ENCODE data around the gene SZT2. TPM values are rescaled to one million over a fixed set of nuclear protein-coding genes. Genes with fewer than 3 reads are reported as not detected.

SZT2 gene
- total and polyA plus RNA-seq, 2 of the 4 experiments (the other 2 are of a cell fraction), result 9.5 to 14.3 TPM

- Histone ChIP-seq H2BK5ac (ENCODE audit: low read depth, low read length, poor library complexity, severe bottlenecking) (no peak overlapping the region), H3K4me1 (ENCODE audit: control insufficient read depth, insufficient read depth, low read length) (peaks cover 18% of the 10 kb centered on the region), H3K27me3 (ENCODE audit: control insufficient read depth, insufficient read depth, low read length) (0 out of 2 replicates have a peak, but pooled peaks cover 7% of the 10 kb centered on the region), H2AK5ac (ENCODE audit: low read depth, low read length) (no peak overlapping the region; the same call in 1 of the 2 replicates), H4K8ac (ENCODE audit: low read depth in 2 of 2, low read length in 2 of 2) (no peak overlapping the region), H4K20me1 (ENCODE audit: insufficient read depth, low read length) (peaks cover 3% of the 10 kb centered on the region; the same call in 1 of the 2 replicates), H3K9ac (ENCODE audit: low read depth, low read length) (no peak overlapping the region), H2AK9ac (replicated peaks; ENCODE audit: low read depth, low read length, poor library complexity) (no peak overlapping the region), H4K91ac (ENCODE audit: insufficient read depth, low read depth, low read length) (no peak overlapping the region), H3K56ac (ENCODE audit: extremely low read depth, insufficient read depth, low read length) (no peak overlapping the region), H4K5ac (ENCODE audit: low read depth, low read length) (no peak overlapping the region), H3K23ac (ENCODE audit: low read depth, low read length) (no peak overlapping the region), H3K4me3 (ENCODE audit: insufficient read depth, low read depth, low read length) (no peak overlapping the region), H2BK15ac (ENCODE audit: low read depth, low read length) (no peak overlapping the region), H2BK120ac (ENCODE audit: low read depth, low read length) (no peak overlapping the region), H2BK20ac (ENCODE audit: low read depth, low read length) (no peak overlapping the region), H3K9me3 (ENCODE audit: control insufficient read depth, insufficient read depth, low read length) (no peaks in the 10 kb centered on the region), H3K14ac (replicated peaks; ENCODE audit: low read depth, low read length) (no peak overlapping the region), H3K36me3 (ENCODE audit: control insufficient read depth, insufficient read depth, low read length) (no peaks in the 10 kb centered on the region), H3K9me1 (ENCODE audit: insufficient read depth, low read length) (peaks cover 19% of the 10 kb centered on the region), H3K27ac (ENCODE audit: insufficient read depth, low read length) (no peak overlapping the region), H3K4ac (ENCODE audit: low read depth, low read length) (no peak overlapping the region), H2AFZ (replicated peaks; ENCODE audit: low read length, poor library complexity) (no peak overlapping the region), H3K4me2 (ENCODE audit: low read depth, low read length) (no peak overlapping the region), H3K18ac (ENCODE audit: low read depth, low read length) (no peak overlapping the region), H3K79me1 (ENCODE audit: low read depth in 1 of 2, low read length in 2 of 2) (no peaks in the 10 kb centered on the region)
- dilution Hi-C loops (cut with HindIII; ENCODE audit: low sequenced_read_pairs, unreplicated experiment) (no loop called here), in situ Hi-C loops (cut with MboI; ENCODE audit: low sequenced_read_pairs) (no loop called here), intact Hi-C loops (cut with micrococcal nuclease) (no loop called here)
- ATAC-seq (ENCODE audit: low read depth) (no peak), DNase-seq (no peak)
- TF ChIP-seq POLR2A (IDR thresholded peaks at IDR 0.05; ENCODE audit: low read depth, low read length) (no peak), CHD1 (IDR thresholded peaks at IDR 0.05; ENCODE audit: low read depth, low read length) (no peak), BHLHE40 (IDR thresholded peaks at IDR 0.05; ENCODE audit: low read depth, low read length) (no peak)
- BruUV-seq (replicated peaks), result no TSS peak
- ChIA-PET POLR2A (ENCODE audit: unreplicated experiment) (no interaction called here), CTCF (no interaction called here)
- WGBS, 2 experiments (ENCODE audit: extremely low coverage in 2 of 2, insufficient read length in 1 of 2), result 82% methylated on average over 4 of the region's 5 CpGs; no CpG with 5 or more reads in 1 of the 2 experiments
These were observed 43.1 kb upstream of the SZT2 start for GRCh38 chr1:43346636-43347035.
